ENCODE data around the gene ERC1.
A peak's percentile ranks its signal among the peaks of the same experiment; 100 is the strongest.
"Not testable (repeated sequence)": the region's sequence is repeated elsewhere in the genome, so short reads cannot be mapped to it uniquely, and the experiment has no call there.

The ERC1 gene

GRCh38 chr12:1218369-1218768 lies 227.3 kb downstream of the ERC1 start:
- Histone ChIP-seq H3K9ac (ENCODE audit: insufficient read length) (no peak overlapping the region), H3K9me3 (ENCODE audit: low read depth, low read length) (no peaks in the 10 kb centered on the region), H3K4me3 (no peak overlapping the region), H3K36me3 (ENCODE audit: insufficient read depth, low read length) (no peaks in the 10 kb centered on the region), H3K27ac (no peak overlapping the region)
- TF ChIP-seq FOXP2 (optimal IDR thresholded peaks at IDR 0.05; ENCODE audit: control extremely low read depth, extremely low read length, insufficient read depth) (no peak), EZH2 (IDR thresholded peaks at IDR 0.05) (no peak), POLR2AphosphoS5 (IDR thresholded peaks at IDR 0.05; ENCODE audit: borderline replicate concordance, low read depth, low read length) (no peak)
- no peak for DNase-seq (ENCODE audit: low read depth, low spot score)

- H3K36me3 ChIP-seq (ENCODE audit: insufficient read depth, low read length): no peaks in the 10 kb centered on the region
- no peaks in the 10 kb centered on the region for H3K9me3 ChIP-seq (ENCODE audit: low read depth, low read length)
- no peak overlapping the region for H3K4me3 ChIP-seq
- H3K27ac ChIP-seq: no peak overlapping the region
- DNase-seq (ENCODE audit: low read depth, low spot score): no peak
- no peak for TF ChIP-seq FOXP2 (optimal IDR thresholded peaks at IDR 0.05; ENCODE audit: control extremely low read depth, extremely low read length, insufficient read depth)
- no peak for TF ChIP-seq POLR2AphosphoS5 (IDR thresholded peaks at IDR 0.05; ENCODE audit: borderline replicate concordance, low read depth, low read length)
- no peak for TF ChIP-seq EZH2 (IDR thresholded peaks at IDR 0.05)
- no peak overlapping the region for H3K9ac ChIP-seq (ENCODE audit: insufficient read length)
These were observed 229.4 kb downstream of the ERC1 start for GRCh38 chr12:1220127-1221092.

GRCh38 chr12:1222858-1223639 lies 232.0 kb downstream of the ERC1 start:
- no peak for TF ChIP-seq FOXP2 (optimal IDR thresholded peaks at IDR 0.05; ENCODE audit: control extremely low read depth, extremely low read length, insufficient read depth)
- no peak for TF ChIP-seq EZH2 (IDR thresholded peaks at IDR 0.05)
- no peak for TF ChIP-seq POLR2AphosphoS5 (IDR thresholded peaks at IDR 0.05; ENCODE audit: borderline replicate concordance, low read depth, low read length)
- Histone ChIP-seq H3K36me3 (ENCODE audit: insufficient read depth, low read length) (no peaks in the 10 kb centered on the region), H3K9me3 (ENCODE audit: low read depth, low read length) (no peaks in the 10 kb centered on the region), H3K9ac (ENCODE audit: insufficient read length) (no peak overlapping the region), H3K27ac (no peak overlapping the region; the same call in 1 of the 2 replicates), H3K4me3 (no peak overlapping the region)
- no peak for DNase-seq (ENCODE audit: low read depth, low spot score)

- H3K9me3 ChIP-seq (ENCODE audit: low read depth, low read length): no peaks in the 10 kb centered on the region
- TF ChIP-seq FOXP2 (optimal IDR thresholded peaks at IDR 0.05; ENCODE audit: control extremely low read depth, extremely low read length, insufficient read depth): no peak
- no peak for DNase-seq (ENCODE audit: low read depth, low spot score)
- no peaks in the 10 kb centered on the region for H3K36me3 ChIP-seq (ENCODE audit: insufficient read depth, low read length)
- no peak overlapping the region for H3K9ac ChIP-seq (ENCODE audit: insufficient read length)
- H3K27ac ChIP-seq: no peak overlapping the region
- H3K4me3 ChIP-seq: no peak overlapping the region
These were observed 235.9 kb downstream of the ERC1 start for GRCh38 chr12:1226951-1227350.

GRCh38 chr12:1234073-1234472 lies 243.1 kb downstream of the ERC1 start:
- no peaks in the 10 kb centered on the region for H3K9me3 ChIP-seq (ENCODE audit: low read depth, low read length)
- H3K27ac ChIP-seq: no peak overlapping the region
- H3K4me3 ChIP-seq: no peak overlapping the region
- H3K36me3 ChIP-seq (ENCODE audit: insufficient read depth, low read length): no peaks in the 10 kb centered on the region; the same call in 1 of the 2 replicates
- no peak for TF ChIP-seq POLR2AphosphoS5 (IDR thresholded peaks at IDR 0.05; ENCODE audit: borderline replicate concordance, low read depth, low read length)
- no peak for DNase-seq (ENCODE audit: low read depth, low spot score)
- no peak overlapping the region for H3K9ac ChIP-seq (ENCODE audit: insufficient read length)

GRCh38 chr12:1246637-1247036 lies 255.6 kb downstream of the ERC1 start:
- Histone ChIP-seq H3K36me3 (ENCODE audit: insufficient read depth, low read length) (no peaks in the 10 kb centered on the region), H3K4me3 (no peak overlapping the region), H3K9ac (ENCODE audit: insufficient read length) (no peak overlapping the region), H3K27ac (peak overlapping the region; percentile 38; the same call in 1 of the 2 replicates), H3K9me3 (ENCODE audit: low read depth, low read length) (no peaks in the 10 kb centered on the region)
- TF ChIP-seq EZH2 (IDR thresholded peaks at IDR 0.05) (no peak), FOXP2 (optimal IDR thresholded peaks at IDR 0.05; ENCODE audit: control extremely low read depth, extremely low read length, insufficient read depth) (no peak), POLR2AphosphoS5 (IDR thresholded peaks at IDR 0.05; ENCODE audit: borderline replicate concordance, low read depth, low read length) (no peak)
- DNase-seq (ENCODE audit: low read depth, low spot score): peak; percentile 20

- Histone ChIP-seq H3K36me3 (ENCODE audit: insufficient read depth, low read length) (no peaks in the 10 kb centered on the region), H3K4me3 (no peak overlapping the region), H3K27ac (no peak overlapping the region), H3K9ac (ENCODE audit: insufficient read length) (no peak overlapping the region), H3K9me3 (ENCODE audit: low read depth, low read length) (no peaks in the 10 kb centered on the region)
- DNase-seq (ENCODE audit: low read depth, low spot score): no peak
- TF ChIP-seq EZH2 (IDR thresholded peaks at IDR 0.05): no peak
- no peak for TF ChIP-seq POLR2AphosphoS5 (IDR thresholded peaks at IDR 0.05; ENCODE audit: borderline replicate concordance, low read depth, low read length)
- TF ChIP-seq FOXP2 (optimal IDR thresholded peaks at IDR 0.05; ENCODE audit: control extremely low read depth, extremely low read length, insufficient read depth): no peak
These were observed 259.6 kb downstream of the ERC1 start for GRCh38 chr12:1250641-1251040.

GRCh38 chr12:1252758-1253157 lies 261.7 kb downstream of the ERC1 start:
- Histone ChIP-seq H3K4me3 (no peak overlapping the region), H3K27ac (no peak overlapping the region), H3K36me3 (ENCODE audit: insufficient read depth, low read length) (peaks cover 5% of the 10 kb centered on the region; the same call in 1 of the 2 replicates), H3K9me3 (ENCODE audit: low read depth, low read length) (no peaks in the 10 kb centered on the region), H3K9ac (ENCODE audit: insufficient read length) (no peak overlapping the region)
- TF ChIP-seq EZH2 (IDR thresholded peaks at IDR 0.05) (no peak), POLR2AphosphoS5 (IDR thresholded peaks at IDR 0.05; ENCODE audit: borderline replicate concordance, low read depth, low read length) (no peak), FOXP2 (optimal IDR thresholded peaks at IDR 0.05; ENCODE audit: control extremely low read depth, extremely low read length, insufficient read depth) (no peak)
- no peak for DNase-seq (ENCODE audit: low read depth, low spot score)

GRCh38 chr12:1255125-1255524 lies 264.1 kb downstream of the ERC1 start:
- H3K36me3 ChIP-seq (ENCODE audit: insufficient read depth, low read length); H3K9me3 ChIP-seq (ENCODE audit: low read depth, low read length); H3K4me3 ChIP-seq; DNase-seq (ENCODE audit: low read depth, low spot score); H3K9ac ChIP-seq (ENCODE audit: insufficient read length); H3K27ac ChIP-seq: not testable (repeated sequence)

GRCh38 chr12:1255854-1256253 lies 264.8 kb downstream of the ERC1 start:
- not testable (repeated sequence) for H3K36me3 ChIP-seq (ENCODE audit: insufficient read depth, low read length); H3K9me3 ChIP-seq (ENCODE audit: low read depth, low read length); DNase-seq (ENCODE audit: low read depth, low spot score); H3K9ac ChIP-seq (ENCODE audit: insufficient read length); H3K4me3 ChIP-seq; H3K27ac ChIP-seq
